ENCODE measurements around the gene AOC2. TPM values are rescaled to one million over a fixed set of nuclear protein-coding genes. Genes with fewer than 3 reads are reported as not detected.
A peak's percentile ranks its signal among the peaks of the same experiment; 100 is the strongest.

The AOC2 gene
- total and polyA plus RNA-seq, 2 of the 13 experiments (the other 11 are each of a cell fraction or from before 2014, with no cell fraction given): 1.2 to 3.3 TPM

GRCh38 chr17:42894283-42895184 is 50.2 kb downstream of the AOC2 start (continued):
- TF ChIP-seq, protein P1, sequence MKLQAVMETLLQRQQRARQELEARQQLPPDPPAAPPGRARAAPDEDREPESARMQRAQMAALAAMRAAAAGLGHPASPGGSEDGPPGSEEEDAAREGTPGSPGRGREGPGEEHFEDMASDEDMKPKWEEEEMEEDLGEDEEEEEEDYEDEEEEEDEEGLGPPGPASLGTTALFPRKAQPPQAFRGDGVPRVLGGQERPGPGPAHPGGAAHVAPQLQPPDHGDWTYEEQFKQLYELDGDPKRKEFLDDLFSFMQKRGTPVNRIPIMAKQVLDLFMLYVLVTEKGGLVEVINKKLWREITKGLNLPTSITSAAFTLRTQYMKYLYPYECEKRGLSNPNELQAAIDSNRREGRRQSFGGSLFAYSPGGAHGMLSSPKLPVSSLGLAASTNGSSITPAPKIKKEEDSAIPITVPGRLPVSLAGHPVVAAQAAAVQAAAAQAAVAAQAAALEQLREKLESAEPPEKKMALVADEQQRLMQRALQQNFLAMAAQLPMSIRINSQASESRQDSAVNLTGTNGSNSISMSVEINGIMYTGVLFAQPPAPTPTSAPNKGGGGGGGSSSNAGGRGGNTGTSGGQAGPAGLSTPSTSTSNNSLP (IDR thresholded peaks at IDR 0.05; ENCODE audit: low read depth, low read length): 0 out of 2 replicates have a peak, but pooled peaks have one; percentile 3
- TF ChIP-seq TOE1 (CRISPR knock-in tag; IDR thresholded peaks at IDR 0.05) (0 out of 2 replicates have a peak, but pooled peaks have one; percentile 45), SSRP1 (CRISPR knock-in tag; IDR thresholded peaks at IDR 0.05) (peak; percentile 20; the same call in 1 of the 2 replicates), KLF16 (CRISPR knock-in tag; IDR thresholded peaks at IDR 0.05) (peak in 1 of 2 experiments; percentile 76; a peak in 1 of 4 replicates), FOXJ3 (CRISPR knock-in tag; IDR thresholded peaks at IDR 0.05; ENCODE audit: borderline replicate concordance) (peak; percentile 67; the same call in 1 of the 2 replicates), ZBTB7B (CRISPR knock-in tag; IDR thresholded peaks at IDR 0.05) (peak; percentile 22; the same call in 1 of the 2 replicates), REPIN1 (CRISPR knock-in tag; IDR thresholded peaks at IDR 0.05; ENCODE audit: borderline replicate concordance, low read depth) (peak; percentile 86; the same call in 1 of the 2 replicates), NFIC (IDR thresholded peaks at IDR 0.05; ENCODE audit: low read length) (peak; percentile 90), CHD2 (IDR thresholded peaks at IDR 0.05; ENCODE audit: low read depth, low read length) (no peak), ZNF407 (CRISPR knock-in tag; IDR thresholded peaks at IDR 0.05; ENCODE audit: not compliant biosample characterization) (no peak), DRAP1 (CRISPR knock-in tag; IDR thresholded peaks at IDR 0.05) (peak; percentile 85), ZNF781 (CRISPR knock-in tag; IDR thresholded peaks at IDR 0.05; ENCODE audit: borderline replicate concordance, not compliant biosample characterization) (no peak), ZNF598 (CRISPR knock-in tag; IDR thresholded peaks at IDR 0.05; ENCODE audit: borderline replicate concordance) (0 out of 2 replicates have a peak, but pooled peaks have one; percentile 23), ESRRA (CRISPR knock-in tag; IDR thresholded peaks at IDR 0.05; ENCODE audit: low read depth) (peak; percentile 94), NR2F6 (IDR thresholded peaks at IDR 0.05) (peak; percentile 87), NR2F6 (CRISPR knock-in tag; IDR thresholded peaks at IDR 0.05) (peak; percentile 95)

Measured in HepG2 (cell line).